WI38 (cell line): ENCODE data around the gene USP6NL.
"Not testable (repeated sequence)": the region's sequence is repeated elsewhere in the genome, so short reads cannot be mapped to it uniquely, and the experiment has no call there.

ENCODE experiments used
- H3K4me3 ChIP-seq: 2 replicates; pipeline ENCODE4 v1.5.1; 2011; ENCODE audit warnings: low read depth, mild to moderate bottlenecking, control low read depth, low read length
- CTCF ChIP-seq: IDR thresholded peaks from 2 replicates; pipeline ENCODE4 v1.5.1; 2012; ENCODE audit warnings: low read depth, mild to moderate bottlenecking, control low read depth, low read length

The USP6NL gene

GRCh38 chr10:11631890-11632587 lies 20.6 kb upstream of the USP6NL start:
- no peak for TF ChIP-seq CTCF
- no peak overlapping the region for H3K4me3 ChIP-seq

GRCh38 chr10:11631291-11631690 lies 19.8 kb upstream of the USP6NL start:
- H3K4me3 ChIP-seq, result no peak overlapping the region
- no peak for TF ChIP-seq CTCF

- no peak for TF ChIP-seq CTCF
- H3K4me3 ChIP-seq, result no peak overlapping the region
Observed at GRCh38 chr10:11629731-11630130, 18.3 kb upstream of the USP6NL start.

GRCh38 chr10:11627941-11628340 lies 16.5 kb upstream of the USP6NL start:
- H3K4me3 ChIP-seq, result not testable (repeated sequence)

GRCh38 chr10:11626071-11626470 lies 14.6 kb upstream of the USP6NL start:
- TF ChIP-seq CTCF, result no peak
- no peak overlapping the region for H3K4me3 ChIP-seq

- no peak overlapping the region for H3K4me3 ChIP-seq
- no peak for TF ChIP-seq CTCF
Observed at GRCh38 chr10:11625019-11625735, 13.7 kb upstream of the USP6NL start.

- no peak overlapping the region for H3K4me3 ChIP-seq
- no peak for TF ChIP-seq CTCF
Observed at GRCh38 chr10:11617233-11617632, 5.8 kb upstream of the USP6NL start.
